ENCODE data around the gene MDFI. TPM values are rescaled to one million over a fixed set of nuclear protein-coding genes. Genes with fewer than 3 reads are reported as not detected.

MDFI gene
- total RNA-seq, 1 donor from 2014 or later, result 29.5 TPM

DNA sequence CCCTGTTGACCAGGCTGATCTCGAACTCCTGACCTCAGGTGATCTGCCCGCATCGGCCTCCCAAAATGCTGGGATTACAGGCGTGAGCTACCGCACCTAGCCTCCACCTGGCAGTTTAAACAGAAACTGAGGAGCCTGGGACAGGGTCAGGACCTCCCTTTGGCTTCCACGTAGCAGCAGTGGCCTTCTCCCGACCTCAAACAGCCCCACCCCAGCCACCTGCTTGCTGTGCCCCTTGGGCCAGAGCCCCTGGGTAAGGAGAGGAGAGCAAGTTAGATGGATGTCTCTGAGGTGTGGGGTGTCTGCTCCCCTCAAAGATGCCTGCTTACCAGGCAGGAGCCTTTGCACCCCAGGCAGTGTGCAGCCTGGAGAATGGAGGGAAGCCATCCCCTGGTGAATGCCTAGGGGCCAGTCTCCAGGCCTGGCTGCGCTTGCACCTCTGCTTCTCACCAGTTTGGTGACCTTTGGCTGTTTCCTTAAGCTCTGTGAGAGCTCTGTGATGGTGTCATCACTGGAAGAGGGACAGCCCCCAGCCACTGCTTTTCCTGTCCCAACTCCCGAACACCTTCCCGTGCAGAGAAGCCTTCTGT, 42.1 kb upstream of the MDFI start:
- Histone ChIP-seq H3K36me3 (no peaks in the 10 kb centered on the region), H3K9ac (no peak overlapping the region), H3K79me2 (ENCODE audit: low read depth) (no peaks in the 10 kb centered on the region), H3K4me2 (no peak overlapping the region), H4K20me1 (ENCODE audit: low read depth) (peaks cover 16% of the 10 kb centered on the region), H3K9me3 (ENCODE audit: low read depth) (no peaks in the 10 kb centered on the region), H3K4me3 (no peak overlapping the region), H3K27me3 (no peaks in the 10 kb centered on the region), H2AFZ (replicated peaks) (no peak overlapping the region), H3F3A (ENCODE audit: low read depth) (peaks cover 9% of the 10 kb centered on the region), H3K4me1 (peaks cover 3% of the 10 kb centered on the region), H3K27ac (no peak overlapping the region)
- Mint-ChIP-seq H3K4me3 (no peak overlapping the region), H3K36me3 (peaks cover 20% of the 10 kb centered on the region), H3K27me3 (ENCODE audit: insufficient read depth, low read depth) (peaks cover 6% of the 10 kb centered on the region), H3K27ac (peak overlapping the region; percentile 2), H3K4me1 (peaks cover 20% of the 10 kb centered on the region), H3K9me3 (no peaks in the 10 kb centered on the region)
- no peak for DNase-seq (ENCODE audit: low spot score)
- TF ChIP-seq, protein P1, sequence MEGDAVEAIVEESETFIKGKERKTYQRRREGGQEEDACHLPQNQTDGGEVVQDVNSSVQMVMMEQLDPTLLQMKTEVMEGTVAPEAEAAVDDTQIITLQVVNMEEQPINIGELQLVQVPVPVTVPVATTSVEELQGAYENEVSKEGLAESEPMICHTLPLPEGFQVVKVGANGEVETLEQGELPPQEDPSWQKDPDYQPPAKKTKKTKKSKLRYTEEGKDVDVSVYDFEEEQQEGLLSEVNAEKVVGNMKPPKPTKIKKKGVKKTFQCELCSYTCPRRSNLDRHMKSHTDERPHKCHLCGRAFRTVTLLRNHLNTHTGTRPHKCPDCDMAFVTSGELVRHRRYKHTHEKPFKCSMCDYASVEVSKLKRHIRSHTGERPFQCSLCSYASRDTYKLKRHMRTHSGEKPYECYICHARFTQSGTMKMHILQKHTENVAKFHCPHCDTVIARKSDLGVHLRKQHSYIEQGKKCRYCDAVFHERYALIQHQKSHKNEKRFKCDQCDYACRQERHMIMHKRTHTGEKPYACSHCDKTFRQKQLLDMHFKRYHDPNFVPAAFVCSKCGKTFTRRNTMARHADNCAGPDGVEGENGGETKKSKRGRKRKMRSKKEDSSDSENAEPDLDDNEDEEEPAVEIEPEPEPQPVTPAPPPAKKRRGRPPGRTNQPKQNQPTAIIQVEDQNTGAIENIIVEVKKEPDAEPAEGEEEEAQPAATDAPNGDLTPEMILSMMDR (IDR thresholded peaks at IDR 0.05), result no peak
- no peak for TF ChIP-seq EZH2phosphoT487 (IDR thresholded peaks at IDR 0.05)
- TF ChIP-seq EZH2 (IDR thresholded peaks at IDR 0.05), result no peak

DNA sequence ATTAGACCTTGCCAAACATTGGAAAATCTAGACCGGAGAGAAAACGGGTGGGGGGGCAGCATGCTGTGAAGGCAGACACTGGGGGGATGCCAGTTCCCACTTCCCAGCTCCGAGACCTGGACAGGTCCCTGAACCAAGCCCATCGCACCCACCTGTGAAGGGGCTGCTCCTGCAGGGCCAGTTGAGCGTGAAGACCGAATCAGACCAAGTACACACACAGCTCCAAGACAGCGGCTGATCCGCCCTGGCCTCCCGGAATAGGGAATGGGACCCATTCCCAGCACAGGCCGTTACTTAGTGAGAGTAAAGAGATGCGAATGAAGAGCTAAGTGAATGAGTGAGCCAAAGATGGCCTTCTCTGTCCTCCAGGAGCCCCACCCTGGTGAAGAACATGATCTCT, 41.5 kb upstream of the MDFI start:
- Histone ChIP-seq H3K4me3 (no peak overlapping the region), H4K20me1 (ENCODE audit: low read depth) (peaks cover 10% of the 10 kb centered on the region), H3K4me1 (peaks cover under 1% of the 10 kb centered on the region), H3K4me2 (no peak overlapping the region), H3K79me2 (ENCODE audit: low read depth) (no peaks in the 10 kb centered on the region), H3K36me3 (no peaks in the 10 kb centered on the region), H2AFZ (replicated peaks) (no peak overlapping the region), H3K27ac (no peak overlapping the region), H3F3A (ENCODE audit: low read depth) (peaks cover 10% of the 10 kb centered on the region), H3K27me3 (no peaks in the 10 kb centered on the region), H3K9ac (no peak overlapping the region), H3K9me3 (ENCODE audit: low read depth) (no peaks in the 10 kb centered on the region)
- peaks cover 2% of the 10 kb centered on the region for H3K27me3 Mint-ChIP-seq (ENCODE audit: insufficient read depth, low read depth)
- DNase-seq (ENCODE audit: low spot score), result no peak
- H3K4me3 Mint-ChIP-seq, result no peak overlapping the region
- H3K27ac Mint-ChIP-seq, result peak overlapping the region; percentile 2
- peaks cover 20% of the 10 kb centered on the region for H3K36me3 Mint-ChIP-seq
- H3K4me1 Mint-ChIP-seq, result peaks cover 14% of the 10 kb centered on the region
- no peaks in the 10 kb centered on the region for H3K9me3 Mint-ChIP-seq
- TF ChIP-seq, protein P1 (IDR thresholded peaks at IDR 0.05), result no peak
- no peak for TF ChIP-seq EZH2phosphoT487 (IDR thresholded peaks at IDR 0.05)
- no peak for TF ChIP-seq EZH2 (IDR thresholded peaks at IDR 0.05)

DNA sequence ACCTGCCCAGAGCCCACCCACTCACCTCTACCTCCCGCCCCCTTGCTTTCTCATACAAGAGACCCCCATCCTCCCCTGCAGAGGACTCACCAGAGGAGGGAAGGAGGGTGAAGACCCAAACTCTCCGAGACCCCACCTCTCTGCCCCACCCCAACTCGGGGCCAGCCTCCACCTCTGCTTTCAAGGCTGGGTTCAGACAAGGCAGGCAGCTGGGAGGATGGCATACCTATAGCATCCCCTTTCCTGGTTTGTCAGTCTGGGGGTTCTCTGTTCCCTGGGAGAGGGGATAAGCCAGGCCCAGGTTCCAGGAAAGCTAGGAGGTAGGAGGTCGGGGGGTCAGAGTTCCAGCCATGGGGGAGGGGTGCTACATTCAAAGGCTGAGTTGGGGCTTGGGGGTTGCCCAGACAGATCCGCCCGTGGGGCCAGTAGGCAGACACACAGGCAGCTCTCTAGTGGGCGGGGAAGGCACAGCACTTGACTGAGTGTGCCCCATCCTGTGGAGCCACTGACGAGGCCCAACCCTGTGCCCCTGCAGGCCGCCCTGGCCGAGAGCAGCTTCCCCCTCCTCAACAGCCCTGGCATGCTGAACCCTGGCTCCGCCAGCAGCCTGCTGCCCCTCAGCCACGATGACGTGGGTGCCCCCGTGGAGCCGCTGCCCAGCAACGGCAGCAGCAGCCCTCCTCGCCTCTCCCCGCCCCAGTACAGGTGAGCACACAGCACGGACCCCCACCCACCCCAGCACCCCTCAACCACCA, 40.8 kb upstream of the MDFI start:
- Histone ChIP-seq H3F3A (ENCODE audit: low read depth) (peaks cover 16% of the 10 kb centered on the region), H3K79me2 (ENCODE audit: low read depth) (no peaks in the 10 kb centered on the region), H3K9me3 (ENCODE audit: low read depth) (no peaks in the 10 kb centered on the region), H2AFZ (replicated peaks) (no peak overlapping the region), H3K27me3 (no peaks in the 10 kb centered on the region), H3K4me1 (peaks cover 3% of the 10 kb centered on the region), H3K4me3 (no peak overlapping the region), H3K27ac (no peak overlapping the region), H3K9ac (no peak overlapping the region), H3K36me3 (no peaks in the 10 kb centered on the region), H3K4me2 (no peak overlapping the region), H4K20me1 (ENCODE audit: low read depth) (peaks cover 5% of the 10 kb centered on the region)
- no peak overlapping the region for H3K27ac Mint-ChIP-seq
- H3K9me3 Mint-ChIP-seq, result no peaks in the 10 kb centered on the region
- H3K27me3 Mint-ChIP-seq (ENCODE audit: insufficient read depth, low read depth), result peaks cover 2% of the 10 kb centered on the region
- no peak for DNase-seq (ENCODE audit: low spot score)
- H3K36me3 Mint-ChIP-seq, result peaks cover 20% of the 10 kb centered on the region
- H3K4me1 Mint-ChIP-seq, result peaks cover 11% of the 10 kb centered on the region
- TF ChIP-seq EZH2phosphoT487 (IDR thresholded peaks at IDR 0.05), result no peak
- TF ChIP-seq EZH2 (IDR thresholded peaks at IDR 0.05), result no peak
- TF ChIP-seq, protein P1 (IDR thresholded peaks at IDR 0.05), result no peak
- no peak overlapping the region for H3K4me3 Mint-ChIP-seq

Data from neural progenitor cell (in vitro differentiated cells).